Osteoblast (primary cell): ENCODE data around the gene IGF2. TPM values are rescaled to one million over a fixed set of nuclear protein-coding genes. Genes with fewer than 3 reads are reported as not detected.

Source experiments
- DNase-seq: peaks from one replicate; pipeline ENCODE4 v3.0.0; 2011; ENCODE audit warnings: low spot score, mixed read lengths; ENCODE audit not compliant: insufficient read length; ENCODE audit errors: missing footprints
- H2AFZ ChIP-seq: 2 replicates; pipeline ENCODE4 v1.6.0; 2011; ENCODE audit warnings: mild to moderate bottlenecking, low read length
- H3K27ac ChIP-seq: 2 replicates; pipeline ENCODE4 v1.5.1; 2011; ENCODE audit warnings: mild to moderate bottlenecking, low read depth, low read length, moderate library complexity
- H3K27me3 ChIP-seq: 2 replicates; pipeline ENCODE4 v1.6.0; 2012; ENCODE audit warnings: mild to moderate bottlenecking, control low read depth, inconsistent platforms, low read length, moderate library complexity; ENCODE audit not compliant: insufficient read depth
- H3K36me3 ChIP-seq: 2 replicates; pipeline ENCODE4 v1.5.1; 2011; ENCODE audit warnings: mild to moderate bottlenecking, low read length, control low read depth, moderate library complexity; ENCODE audit not compliant: insufficient read depth
- H3K4me1 ChIP-seq: 2 replicates; pipeline ENCODE4 v1.5.1; 2011; ENCODE audit warnings: mild to moderate bottlenecking, low read length, control low read depth, moderate library complexity; ENCODE audit not compliant: insufficient read depth
- H3K4me2 ChIP-seq: 2 replicates; pipeline ENCODE4 v1.6.0; 2011; ENCODE audit warnings: mild to moderate bottlenecking, low read length; ENCODE audit not compliant: insufficient read depth
- H3K4me3 ChIP-seq: fragments of 200-600 bp; sonication (generic); 3 replicates; pipeline ENCODE4 v1.5.1; 2012; ENCODE audit warnings: mild to moderate bottlenecking, low read length, inconsistent platforms; ENCODE audit not compliant: insufficient read depth
- H3K79me2 ChIP-seq: 2 replicates; pipeline ENCODE4 v1.6.0; 2012; ENCODE audit warnings: mild to moderate bottlenecking, low read length, control low read depth, inconsistent platforms; ENCODE audit not compliant: insufficient read depth
- H3K9me3 ChIP-seq: 2 replicates; pipeline ENCODE4 v1.5.1; 2011; ENCODE audit warnings: low read depth, low read length, control low read depth
- H4K20me1 ChIP-seq: 2 replicates; pipeline ENCODE4 v1.6.0; 2012; ENCODE audit warnings: mild to moderate bottlenecking, low read length, control low read depth; ENCODE audit not compliant: insufficient read depth
- CTCF ChIP-seq: IDR thresholded peaks from 2 replicates; pipeline ENCODE4 v1.5.1; 2011; ENCODE audit warnings: mild to moderate bottlenecking, low read depth, low read length, moderate library complexity; ENCODE audit errors: extremely low read depth
- total RNA-seq: library from RNA; depleted of rRNA; stranded (reverse); fragments of >200 nt; gene quantifications from 2 replicates; pipeline ENCODE4 v1.2.3, GENCODE V29; 2012

IGF2 gene
- total RNA-seq, 1 donor, result 68.8 TPM

- DNase-seq, result no peak
- no peak overlapping the region for H3K4me2 ChIP-seq
- no peak overlapping the region for H3K4me3 ChIP-seq
- H3K27me3 ChIP-seq, result no peaks in the 10 kb centered on the region
- H3K9me3 ChIP-seq, result no peaks in the 10 kb centered on the region
- H2AFZ ChIP-seq, result no peak overlapping the region
- H3K4me1 ChIP-seq, result peaks cover 44% of the 10 kb centered on the region
- H3K36me3 ChIP-seq, result no peaks in the 10 kb centered on the region
- no peaks in the 10 kb centered on the region for H3K79me2 ChIP-seq
- no peaks in the 10 kb centered on the region for H4K20me1 ChIP-seq
- no peak overlapping the region for H3K27ac ChIP-seq
- TF ChIP-seq CTCF, result no peak
Observed at GRCh38 chr11:2092464-2092910, 46.7 kb downstream of the IGF2 start.

DNA sequence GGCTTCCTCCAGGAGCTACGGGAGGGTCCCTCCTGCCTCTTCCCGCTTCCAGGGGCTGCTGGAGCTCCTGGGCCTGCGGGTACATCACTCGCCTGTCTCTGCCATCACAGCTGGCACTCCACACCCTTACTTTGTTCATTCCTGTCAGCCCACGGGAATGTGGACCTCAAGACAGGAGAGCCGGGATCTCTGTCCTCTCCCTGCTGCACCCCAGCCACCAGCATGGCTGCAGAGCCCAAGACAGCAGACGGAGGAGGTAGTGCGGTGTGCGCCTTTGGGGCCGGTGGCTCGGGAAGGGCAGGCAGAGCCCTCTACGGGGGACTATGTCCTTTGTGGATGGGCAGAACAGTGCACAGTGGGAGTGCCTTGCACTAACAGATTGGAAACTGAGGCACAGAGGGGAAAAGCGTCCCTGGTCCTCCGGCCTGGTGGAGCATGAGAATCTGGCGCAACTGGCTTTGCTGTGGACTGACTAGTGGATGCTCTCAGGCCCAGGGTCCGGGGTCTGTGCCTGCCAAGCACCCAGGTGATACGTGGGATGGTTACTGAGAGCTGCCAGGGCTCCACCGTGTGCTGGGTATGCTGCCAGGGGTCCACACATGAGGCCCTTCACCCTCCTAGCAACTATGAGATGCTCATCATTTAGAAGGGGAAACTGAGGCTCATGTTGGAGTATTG, 47.3 kb downstream of the IGF2 start:
- TF ChIP-seq CTCF, result no peak
- peak; percentile 53 for DNase-seq
- no peaks in the 10 kb centered on the region for H3K9me3 ChIP-seq
- peaks cover 39% of the 10 kb centered on the region for H3K4me1 ChIP-seq
- no peak overlapping the region for H3K4me2 ChIP-seq
- H3K27me3 ChIP-seq, result no peaks in the 10 kb centered on the region
- no peak overlapping the region for H3K4me3 ChIP-seq
- no peak overlapping the region for H3K27ac ChIP-seq
- no peaks in the 10 kb centered on the region for H3K79me2 ChIP-seq
- H2AFZ ChIP-seq, result no peak overlapping the region
- H4K20me1 ChIP-seq, result no peaks in the 10 kb centered on the region
- no peaks in the 10 kb centered on the region for H3K36me3 ChIP-seq

- Histone ChIP-seq H3K4me2 (no peak overlapping the region), H2AFZ (no peak overlapping the region), H3K36me3 (no peaks in the 10 kb centered on the region), H3K27ac (no peak overlapping the region), H3K4me1 (peaks cover 32% of the 10 kb centered on the region), H3K4me3 (no peak overlapping the region), H4K20me1 (no peaks in the 10 kb centered on the region), H3K27me3 (no peaks in the 10 kb centered on the region), H3K79me2 (no peaks in the 10 kb centered on the region), H3K9me3 (no peaks in the 10 kb centered on the region)
- no peak for TF ChIP-seq CTCF
- peak; percentile 47 for DNase-seq
Observed at GRCh38 chr11:2091112-2091746, 48.0 kb downstream of the IGF2 start.
